ENCODE results near the gene ARHGAP25. TPM values are rescaled to one million over a fixed set of nuclear protein-coding genes. Genes with fewer than 3 reads are reported as not detected.

The ARHGAP25 gene
- total and polyA plus RNA-seq, 10 of the 15 experiments (the other 5 are each of a cell fraction or from before 2014, with no cell fraction given), result 0.15 to 1.0 (median 0.46) TPM

GRCh38 chr2:68805025-68805424 lies 70.4 kb downstream of the ARHGAP25 start:
- no peaks in the 10 kb centered on the region for H3K4me1 ChIP-seq (ENCODE audit: control insufficient read depth, insufficient read depth, low read length)
- ATAC-seq (no peak), FAIRE-seq (no peak), DNase-seq (ENCODE audit: low read depth, low spot score) (no peak)
- no peaks in the 10 kb centered on the region for H3K79me2 ChIP-seq (ENCODE audit: control insufficient read depth, insufficient read depth, low read length)
- no peak overlapping the region for H2AFZ ChIP-seq (ENCODE audit: control insufficient read depth, low read depth, low read length)
- H3K36me3 ChIP-seq (ENCODE audit: control insufficient read depth in 2 of 2, insufficient read depth in 2 of 2, low read length in 1 of 2), result no peaks in the 10 kb centered on the region
- intact Hi-C loops (cut with micrococcal nuclease; ENCODE audit: unreplicated experiment), result no loop called here
- SMC1A ChIA-PET (ENCODE audit: uncharacterized antibody, unreplicated experiment), result no interaction called here
- RAD21 ChIA-PET (ENCODE audit: unreplicated experiment), result no interaction called here
- 91% methylated on average over 4 of the region's 4 CpGs for WGBS (ENCODE audit: insufficient coverage, insufficient replicate concordance, low lambda C conversion rate, missing lambda C conversion rate)
- POLR2A ChIA-PET, result no interaction called here
- in situ Hi-C loops (cut with MboI), result no loop called here
- TF ChIP-seq SMAD5 (IDR thresholded peaks at IDR 0.05; ENCODE audit: low read depth) (no peak), ETV6 (conservative IDR thresholded peaks at IDR 0.05 in 1 of 2, IDR thresholded peaks at IDR 0.05 in 1 of 2; ENCODE audit: borderline replicate concordance in 1 of 2, low read depth in 1 of 2) (no peak), IKZF2 (IDR thresholded peaks at IDR 0.05) (no peak), ZNF217 (IDR thresholded peaks at IDR 0.05) (no peak), FOXM1 (IDR thresholded peaks at IDR 0.05; ENCODE audit: low read depth, low read length) (no peak), TAF1 (IDR thresholded peaks at IDR 0.05; ENCODE audit: borderline replicate concordance, low read depth, low read length) (no peak)
- H3K9ac ChIP-seq (ENCODE audit: control insufficient read depth, insufficient read depth, low read length), result no peak overlapping the region
- H4K20me1 ChIP-seq (ENCODE audit: control insufficient read depth, insufficient read depth), result 0 out of 2 replicates have a peak, but pooled peaks cover 8% of the 10 kb centered on the region
- peaks cover 0 to 12% of the 10 kb centered on the region in 2 experiments for H3K27me3 ChIP-seq (replicated peaks in 1 of 2; ENCODE audit: control insufficient read depth in 2 of 2, insufficient read depth in 2 of 2, low read length in 1 of 2)
- H3K4me3 ChIP-seq, result no peak overlapping the region
- BruUV-seq (replicated peaks), result no TSS peak
- no peaks in the 10 kb centered on the region for H3K9me3 ChIP-seq (replicated peaks; ENCODE audit: control insufficient read depth, insufficient read depth, low read length)
- CTCF ChIA-PET, result no interaction called here
- H3K4me2 ChIP-seq (ENCODE audit: control insufficient read depth, insufficient read depth), result no peak overlapping the region
- no peak overlapping the region for H3K27ac ChIP-seq (ENCODE audit: control insufficient read depth, insufficient read depth)

GRCh38 chr2:68806511-68807109 lies 72.0 kb downstream of the ARHGAP25 start:
- Histone ChIP-seq H3K4me3 (no peak overlapping the region), H2AFZ (ENCODE audit: control insufficient read depth, low read depth, low read length) (no peak overlapping the region), H3K27ac (ENCODE audit: control insufficient read depth, insufficient read depth) (no peak overlapping the region), H3K4me2 (ENCODE audit: control insufficient read depth, insufficient read depth) (no peak overlapping the region), H3K9ac (ENCODE audit: control insufficient read depth, insufficient read depth, low read length) (no peak overlapping the region), H4K20me1 (ENCODE audit: control insufficient read depth, insufficient read depth) (0 out of 2 replicates have a peak, but pooled peaks cover 6% of the 10 kb centered on the region), H3K36me3 (ENCODE audit: control insufficient read depth in 2 of 2, insufficient read depth in 2 of 2, low read length in 1 of 2) (no peaks in the 10 kb centered on the region), H3K27me3 (replicated peaks in 1 of 2; ENCODE audit: control insufficient read depth in 2 of 2, insufficient read depth in 2 of 2, low read length in 1 of 2) (peaks cover 0 to 9% of the 10 kb centered on the region in 2 experiments), H3K9me3 (replicated peaks; ENCODE audit: control insufficient read depth, insufficient read depth, low read length) (no peaks in the 10 kb centered on the region), H3K4me1 (ENCODE audit: control insufficient read depth, insufficient read depth, low read length) (no peaks in the 10 kb centered on the region), H3K79me2 (ENCODE audit: control insufficient read depth, insufficient read depth, low read length) (no peaks in the 10 kb centered on the region)
- BruUV-seq (replicated peaks), result no TSS peak
- DNase-seq (ENCODE audit: low read depth, low spot score), result no peak
- FAIRE-seq, result no peak
- in situ Hi-C loops (cut with MboI) (no loop called here), intact Hi-C loops (cut with micrococcal nuclease; ENCODE audit: unreplicated experiment) (no loop called here)
- ChIA-PET SMC1A (ENCODE audit: uncharacterized antibody, unreplicated experiment) (no interaction called here), CTCF (no interaction called here), POLR2A (no interaction called here), RAD21 (ENCODE audit: unreplicated experiment) (no interaction called here)
- 91% methylated on average over 12 of the region's 12 CpGs for WGBS (ENCODE audit: insufficient coverage, insufficient replicate concordance, low lambda C conversion rate, missing lambda C conversion rate)
- ATAC-seq, result no peak
- no peak for TF ChIP-seq EZH2 (IDR thresholded peaks at IDR 0.05; ENCODE audit: borderline replicate concordance, control insufficient read depth, low read depth, low read length)
- TF ChIP-seq POU2F2 (IDR thresholded peaks at IDR 0.05; ENCODE audit: borderline replicate concordance, low read depth, low read length), result no peak
- no peak for TF ChIP-seq CEBPZ (IDR thresholded peaks at IDR 0.05; ENCODE audit: low read depth, low read length)
- TF ChIP-seq KAT2A (conservative IDR thresholded peaks at IDR 0.05; ENCODE audit: control insufficient read depth, low read depth, low read length), result no peak
- TF ChIP-seq MYB (IDR thresholded peaks at IDR 0.05; ENCODE audit: borderline replicate concordance, low read depth, low read length), result no peak
- TF ChIP-seq ZBED1 (IDR thresholded peaks at IDR 0.05; ENCODE audit: borderline replicate concordance), result no peak
- no peak for TF ChIP-seq HCFC1 (IDR thresholded peaks at IDR 0.05; ENCODE audit: low read length)

Data from GM12878 (cell line).